ENCODE measurements around the gene ZRSR2.

GRCh38 chrX:15825936-15826335, 35.7 kb downstream of the ZRSR2 start:
- no peak for TF ChIP-seq CTCF (conservative IDR thresholded peaks at IDR 0.05; ENCODE audit: low read length)
- no peak for TF ChIP-seq EZH2phosphoT487 (IDR thresholded peaks at IDR 0.05; ENCODE audit: borderline replicate concordance)

Data from Loucy (cell line).